ENCODE results near the gene FAM13A. TPM values are rescaled to one million over a fixed set of nuclear protein-coding genes. Genes with fewer than 3 reads are reported as not detected.

FAM13A gene
- total and polyA plus RNA-seq, 10 of the 15 experiments (the other 5 are each of a cell fraction or from before 2014, with no cell fraction given) = 0.05 to 1.8 (median 0.27) TPM; not detected in 1

DNA sequence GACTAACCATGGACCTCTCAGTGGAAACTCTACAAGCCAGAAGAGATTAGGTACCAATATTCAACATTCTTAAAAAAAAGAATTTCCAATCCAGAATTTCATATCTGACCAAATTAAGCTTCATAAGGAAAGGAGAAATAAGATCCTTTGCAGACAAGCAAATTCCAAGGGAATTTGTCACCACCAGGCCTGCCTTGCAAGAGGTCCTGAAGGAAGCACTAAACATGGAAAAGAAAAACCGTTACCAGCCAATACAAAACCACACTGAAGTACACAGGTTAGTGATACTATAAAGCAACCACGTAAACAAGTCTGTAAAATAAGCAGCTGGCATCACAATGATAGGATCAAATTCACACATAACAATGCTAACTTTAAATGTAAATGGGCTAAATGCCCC lies 156.6 kb downstream of the FAM13A start:
- intact Hi-C loops (cut with micrococcal nuclease; ENCODE audit: unreplicated experiment) (no loop called here), in situ Hi-C loops (cut with MboI) (no loop called here)
- WGBS (ENCODE audit: insufficient coverage, insufficient replicate concordance, low lambda C conversion rate, missing lambda C conversion rate) = 4% methylated on average over 2 of the region's 2 CpGs
- Histone ChIP-seq H2AFZ (ENCODE audit: control insufficient read depth, low read depth, low read length) (no peak overlapping the region), H3K79me2 (ENCODE audit: control insufficient read depth, insufficient read depth, low read length) (no peaks in the 10 kb centered on the region), H3K27ac (ENCODE audit: control insufficient read depth, insufficient read depth) (no peak overlapping the region), H3K9ac (ENCODE audit: control insufficient read depth, insufficient read depth, low read length) (no peak overlapping the region), H3K4me3 (no peak overlapping the region), H3K9me3 (replicated peaks; ENCODE audit: control insufficient read depth, insufficient read depth, low read length) (no peaks in the 10 kb centered on the region; the same call in 2 of the 3 replicates), H3K4me1 (ENCODE audit: control insufficient read depth, insufficient read depth, low read length) (no peaks in the 10 kb centered on the region), H3K4me2 (ENCODE audit: control insufficient read depth, insufficient read depth) (no peak overlapping the region), H4K20me1 (ENCODE audit: control insufficient read depth, insufficient read depth) (no peaks in the 10 kb centered on the region), H3K36me3 (ENCODE audit: control insufficient read depth in 2 of 2, insufficient read depth in 2 of 2, low read length in 1 of 2) (no peaks in the 10 kb centered on the region), H3K27me3 (replicated peaks in 1 of 2; ENCODE audit: control insufficient read depth in 2 of 2, insufficient read depth in 2 of 2, low read length in 1 of 2) (no peaks in the 10 kb centered on the region)
- ChIA-PET RAD21 (ENCODE audit: unreplicated experiment) (no interaction called here), CTCF (no interaction called here), SMC1A (ENCODE audit: uncharacterized antibody, unreplicated experiment) (interaction anchor here (0.8 to 1.2 kb wide), 5 partner anchors 10 to 122 kb away, joined by 3 to 4 read pairs (median 3); no protein-coding TSS in a partner anchor), POLR2A (no interaction called here)
- DNase-seq (ENCODE audit: low read depth, low spot score) (no peak), ATAC-seq (no peak), FAIRE-seq (no peak)
- no TSS peak for BruUV-seq (replicated peaks)
- TF ChIP-seq TBL1XR1 (IDR thresholded peaks at IDR 0.05; ENCODE audit: low read depth, low read length) (no peak), SIX5 (IDR thresholded peaks at IDR 0.05; ENCODE audit: low read depth, low read length, severe bottlenecking) (no peak), EGR1 (IDR thresholded peaks at IDR 0.05; ENCODE audit: borderline replicate concordance in 1 of 2, low read depth in 2 of 2, low read length in 2 of 2) (no peak), RELB (IDR thresholded peaks at IDR 0.05; ENCODE audit: low read depth) (no peak), CREB1 (IDR thresholded peaks at IDR 0.05; ENCODE audit: low read depth) (no peak), CBX3 (IDR thresholded peaks at IDR 0.05; ENCODE audit: borderline replicate concordance, low read depth) (no peak), E2F4 (IDR thresholded peaks at IDR 0.05; ENCODE audit: low read depth, low read length) (no peak), HDAC2 (IDR thresholded peaks at IDR 0.05) (no peak), SREBF2 (IDR thresholded peaks at IDR 0.05; ENCODE audit: low read length) (no peak), FOS (IDR thresholded peaks at IDR 0.05; ENCODE audit: borderline replicate concordance, extremely low read depth, insufficient read length) (no peak), MXI1 (IDR thresholded peaks at IDR 0.05; ENCODE audit: low read depth, low read length) (no peak), PML (IDR thresholded peaks at IDR 0.05; ENCODE audit: low read length) (no peak)
- TF ChIP-seq, protein P1, sequence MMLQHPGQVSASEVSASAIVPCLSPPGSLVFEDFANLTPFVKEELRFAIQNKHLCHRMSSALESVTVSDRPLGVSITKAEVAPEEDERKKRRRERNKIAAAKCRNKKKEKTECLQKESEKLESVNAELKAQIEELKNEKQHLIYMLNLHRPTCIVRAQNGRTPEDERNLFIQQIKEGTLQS (IDR thresholded peaks at IDR 0.05; ENCODE audit: borderline replicate concordance, extremely low read depth, low read depth, low read length) = no peak
- TF ChIP-seq, protein P2, sequence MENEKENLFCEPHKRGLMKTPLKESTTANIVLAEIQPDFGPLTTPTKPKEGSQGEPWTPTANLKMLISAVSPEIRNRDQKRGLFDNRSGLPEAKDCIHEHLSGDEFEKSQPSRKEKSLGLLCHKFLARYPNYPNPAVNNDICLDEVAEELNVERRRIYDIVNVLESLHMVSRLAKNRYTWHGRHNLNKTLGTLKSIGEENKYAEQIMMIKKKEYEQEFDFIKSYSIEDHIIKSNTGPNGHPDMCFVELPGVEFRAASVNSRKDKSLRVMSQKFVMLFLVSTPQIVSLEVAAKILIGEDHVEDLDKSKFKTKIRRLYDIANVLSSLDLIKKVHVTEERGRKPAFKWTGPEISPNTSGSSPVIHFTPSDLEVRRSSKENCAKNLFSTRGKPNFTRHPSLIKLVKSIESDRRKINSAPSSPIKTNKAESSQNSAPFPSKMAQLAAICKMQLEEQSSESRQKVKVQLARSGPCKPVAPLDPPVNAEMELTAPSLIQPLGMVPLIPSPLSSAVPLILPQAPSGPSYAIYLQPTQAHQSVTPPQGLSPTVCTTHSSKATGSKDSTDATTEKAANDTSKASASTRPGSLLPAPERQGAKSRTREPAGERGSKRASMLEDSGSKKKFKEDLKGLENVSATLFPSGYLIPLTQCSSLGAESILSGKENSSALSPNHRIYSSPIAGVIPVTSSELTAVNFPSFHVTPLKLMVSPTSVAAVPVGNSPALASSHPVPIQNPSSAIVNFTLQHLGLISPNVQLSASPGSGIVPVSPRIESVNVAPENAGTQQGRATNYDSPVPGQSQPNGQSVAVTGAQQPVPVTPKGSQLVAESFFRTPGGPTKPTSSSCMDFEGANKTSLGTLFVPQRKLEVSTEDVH (IDR thresholded peaks at IDR 0.05; ENCODE audit: low read depth, partially characterized antibody) = no peak

Data from GM12878 (cell line).